Ishikawa (cell line): Measurements from ENCODE around the gene STAG1.

Experiments used
- CEBPB ChIP-seq: IDR thresholded peaks from 2 replicates; pipeline ENCODE4 v1.6.1; 2012
- CREB1 ChIP-seq: IDR thresholded peaks from 2 replicates; pipeline ENCODE4 v1.6.1; 2012; ENCODE audit warnings: low read depth
- EGR1 ChIP-seq: IDR thresholded peaks from 2 replicates; pipeline ENCODE4 v1.6.1; 2012
- REST ChIP-seq: IDR thresholded peaks from 2 replicates; pipeline ENCODE4 v1.6.1; 2012; ENCODE audit warnings: low read depth, mild to moderate bottlenecking
- YY1 ChIP-seq: IDR thresholded peaks from 2 replicates; pipeline ENCODE4 v1.6.1; 2012; ENCODE audit warnings: low read depth

- TF ChIP-seq CEBPB = no peak
- no peak for TF ChIP-seq REST
- TF ChIP-seq YY1 = no peak
- TF ChIP-seq EGR1 = no peak
- no peak for TF ChIP-seq CREB1
These were observed 32.1 kb downstream of the STAG1 start for GRCh38 chr3:136720091-136720490.
